Testis (tissue), 3 donors: ENCODE data around the gene TNNT1. TPM values are rescaled to one million over a fixed set of nuclear protein-coding genes. Genes with fewer than 3 reads are reported as not detected.

ENCODE experiments used
- DNase-seq: peaks from one replicate; pipeline ENCODE4 v3.0.0-alpha.2; 2019
- H3K27ac ChIP-seq, 2 donors: fragments of 200-600 bp; sonication (generic); one replicate each; pipeline ENCODE4 v1.5.1; 2019
- H3K27me3 ChIP-seq: fragments of 200-600 bp; sonication (generic); one replicate; pipeline ENCODE4 v1.5.1; 2019
- H3K36me3 ChIP-seq: fragments of 200-600 bp; sonication (generic); one replicate; pipeline ENCODE4 v1.5.1; 2017; ENCODE audit warnings: low read depth; ENCODE audit errors: missing control alignments
- H3K4me1 ChIP-seq: fragments of 200-600 bp; sonication (generic); one replicate; pipeline ENCODE4 v1.5.1; 2019
- H3K4me3 ChIP-seq, 2 donors: fragments of 200-600 bp; sonication (generic); one replicate each; pipeline ENCODE4 v1.5.1; 2017 to 2019
- H3K9me3 ChIP-seq: fragments of 200-600 bp; sonication (generic); one replicate; pipeline ENCODE4 v1.5.1; 2017
- CTCF ChIP-seq, 3 experiments: fragments of 450-650 bp in 2 of 3; fragments of 200-600 bp in 1 of 3; sonication (generic) in 1 of 3; IDR thresholded peaks; one replicate each; pipeline ENCODE4 v1.5.1; 2016 to 2019; ENCODE audit warnings: antibody characterized with exemption in 3 of 3, mild to moderate bottlenecking in 2 of 3, moderate library complexity in 1 of 3
- POLR2A ChIP-seq: fragments of 450-650 bp; IDR thresholded peaks from one replicate; pipeline ENCODE4 v1.6.1; 2017; ENCODE audit warnings: antibody characterized with exemption, mild to moderate bottlenecking, moderate library complexity
- WGBS, 2 donors: methylation state at CpG; one replicate each; pipeline ENCODE4 v1.1.5; 2018; 5-methylcytosine and 5-hydroxymethylcytosine counted together
- intact Hi-C: fragments of 100-400 bp; cut with DNase I; formaldehyde crosslinking; loops from one replicate; pipeline ENCODE4 v1.15.1; 2023; ENCODE audit warnings: low total_unique reads
- polyA plus RNA-seq: library from polyadenylated mRNA; stranded (reverse); fragments of 350-450 nt; fragmentation: Illumina TruSeq; extraction: RNeasy Lipid Tissue Mini Kit (QIAGEN cat#74804); gene quantifications from one replicate; pipeline ENCODE4 v1.2.3, GENCODE V29; 2014; ENCODE audit warnings: low read depth, low replicate concordance; ENCODE audit not compliant: insufficient read depth
- total RNA-seq, 2 donors: library from RNA; depleted of rRNA; stranded (reverse); fragments of >200 nt; gene quantifications; one replicate each; pipeline ENCODE4 v1.2.3, GENCODE V29; 2016

The TNNT1 gene
- total and polyA plus RNA-seq, 3 donors from 2014 or later: 13.0 to 84.0 (median 14.5) TPM

- no peaks in the 10 kb centered on the region for H3K4me1 ChIP-seq
- H3K9me3 ChIP-seq: no peaks in the 10 kb centered on the region
- H3K4me3 ChIP-seq: no peak overlapping the region
- DNase-seq: no peak
- H3K27ac ChIP-seq: no peak overlapping the region
- no peak for TF ChIP-seq CTCF (IDR thresholded peaks at IDR 0.05)
- no peak for TF ChIP-seq POLR2A
- no peaks in the 10 kb centered on the region for H3K36me3 ChIP-seq
- intact Hi-C loops: no loop called here
- no peaks in the 10 kb centered on the region for H3K27me3 ChIP-seq
Observed at GRCh38 chr19:55152017-55152416, 3.0 kb upstream of the TNNT1 start.

GRCh38 chr19:55147545-55148251 lies 1.3 kb downstream of the TNNT1 start:
- TF ChIP-seq POLR2A: no peak
- no peak for TF ChIP-seq CTCF (IDR thresholded peaks at IDR 0.05)
- no peak for DNase-seq
- Histone ChIP-seq H3K27ac (no peak overlapping the region), H3K4me1 (no peaks in the 10 kb centered on the region), H3K36me3 (no peaks in the 10 kb centered on the region), H3K27me3 (no peaks in the 10 kb centered on the region), H3K9me3 (no peaks in the 10 kb centered on the region), H3K4me3 (no peak overlapping the region)
- WGBS, 2 donors: 14 to 18% methylated on average over 5 to 7 of the region's 9 CpGs
- intact Hi-C loops: no loop called here

GRCh38 chr19:55146705-55147273 lies 2.2 kb downstream of the TNNT1 start:
- Histone ChIP-seq H3K4me1 (no peaks in the 10 kb centered on the region), H3K9me3 (no peaks in the 10 kb centered on the region), H3K27me3 (no peaks in the 10 kb centered on the region), H3K36me3 (no peaks in the 10 kb centered on the region), H3K4me3 (peak overlapping the region; percentile 25 to 46), H3K27ac (peak overlapping the region in 1 of 2 donors; percentile 4)
- TF ChIP-seq POLR2A: no peak
- no peak for TF ChIP-seq CTCF (IDR thresholded peaks at IDR 0.05)
- DNase-seq: no peak
- WGBS, 2 donors: 2 to 3% methylated on average over 21 to 26 of the region's 27 CpGs
- intact Hi-C loops: no loop called here

- H3K36me3 ChIP-seq: no peaks in the 10 kb centered on the region
- peak overlapping the region in 1 of 2 donors; percentile 4 for H3K27ac ChIP-seq
- DNase-seq: no peak
- intact Hi-C loops: no loop called here
- no peaks in the 10 kb centered on the region for H3K27me3 ChIP-seq
- no peaks in the 10 kb centered on the region for H3K4me1 ChIP-seq
- 0% methylated on average over 18 to 24 of the region's 41 CpGs for WGBS, 2 donors
- TF ChIP-seq CTCF (IDR thresholded peaks at IDR 0.05) (no peak), POLR2A (no peak)
- H3K9me3 ChIP-seq: no peaks in the 10 kb centered on the region
- H3K4me3 ChIP-seq: peak overlapping the region; percentile 25 to 46
Observed at GRCh38 chr19:55146078-55146704, 2.8 kb downstream of the TNNT1 start.
